NCI-H1436 treated with DMSO at 0.1 percent for 48 hours (cell line): ENCODE data around the gene GAL3ST2.
A peak's percentile ranks its signal among the peaks of the same experiment; 100 is the strongest.
"Not testable (repeated sequence)": the region's sequence is repeated elsewhere in the genome, so short reads cannot be mapped to it uniquely, and the experiment has no call there.

Experiments
- DNase-seq: peaks from one replicate; lab custom pipeline; 2025; lab: John Stamatoyannopoulos, UW

Gene GAL3ST2

GRCh38 chr2:241776336-241777169 is at the start of gene GAL3ST2:
Gene GAL3ST2, plus strand, starts transcription at chr2:241776822. Its CDS starts 134 bp downstream, at chr2:241776956.
- DNase-seq = no peak

- no peak for DNase-seq
Measured at GRCh38 chr2:241728000-241728399, 48.6 kb upstream of the GAL3ST2 start.

- DNase-seq = no peak
Measured at GRCh38 chr2:241728627-241729026, 48.0 kb upstream of the GAL3ST2 start.

- no peak for DNase-seq
Measured at GRCh38 chr2:241729868-241730267, 46.8 kb upstream of the GAL3ST2 start.

- DNase-seq = no peak
Measured at GRCh38 chr2:241730671-241731293, 45.8 kb upstream of the GAL3ST2 start.

- not testable (repeated sequence) for DNase-seq
Measured at GRCh38 chr2:241732513-241733186, 44.0 kb upstream of the GAL3ST2 start.

- no peak for DNase-seq
Measured at GRCh38 chr2:241733391-241734207, 43.0 kb upstream of the GAL3ST2 start.

- no peak for DNase-seq
Measured at GRCh38 chr2:241734208-241734466, 42.5 kb upstream of the GAL3ST2 start.

GRCh38 chr2:241734467-241735208 is 42.0 kb upstream of the GAL3ST2 start, which contains the start of gene D2HGDH:
Gene D2HGDH, plus strand, starts transcription at chr2:241734630. Its CDS starts 595 bp downstream, at chr2:241735225.
- DNase-seq = peak; percentile 38

- DNase-seq = no peak
Measured at GRCh38 chr2:241736111-241736510, 40.5 kb upstream of the GAL3ST2 start.

GRCh38 chr2:241738040-241738686 is 38.5 kb upstream of the GAL3ST2 start:
- no peak for DNase-seq

- no peak for DNase-seq
Measured at GRCh38 chr2:241739177-241739576, 37.4 kb upstream of the GAL3ST2 start.

- DNase-seq = no peak
Measured at GRCh38 chr2:241739651-241740050, 37.0 kb upstream of the GAL3ST2 start.

GRCh38 chr2:241741016-241741415 is 35.6 kb upstream of the GAL3ST2 start:
- no peak for DNase-seq

GRCh38 chr2:241742320-241742939 is 34.2 kb upstream of the GAL3ST2 start:
- no peak for DNase-seq

GRCh38 chr2:241743008-241743407 is 33.6 kb upstream of the GAL3ST2 start:
- DNase-seq = not testable (repeated sequence)

- no peak for DNase-seq
Measured at GRCh38 chr2:241743620-241744019, 33.0 kb upstream of the GAL3ST2 start.

GRCh38 chr2:241744028-241744754 is 32.4 kb upstream of the GAL3ST2 start:
- DNase-seq = no peak

GRCh38 chr2:241745276-241745675 is 31.3 kb upstream of the GAL3ST2 start:
- no peak for DNase-seq

GRCh38 chr2:241746084-241746483 is 30.5 kb upstream of the GAL3ST2 start:
- DNase-seq = no peak
